ENCODE results near the gene DOK7.

- TF ChIP-seq EZH2 (IDR thresholded peaks at IDR 0.05) = no peak
- peak; percentile 95 for TF ChIP-seq POLR2AphosphoS5 (IDR thresholded peaks at IDR 0.05; ENCODE audit: borderline replicate concordance, low read depth, low read length)
Observed at GRCh38 chr4:3531879-3532750, 69.0 kb downstream of the DOK7 start, which contains the start of gene LRPAP1.
